Activated CD8-positive, alpha-beta T cell treated with anti-CD3 and anti-CD28 coated beads for 36 hours (primary cell): ENCODE measurements around the gene DPP6. TPM values are rescaled to one million over a fixed set of nuclear protein-coding genes. Genes with fewer than 3 reads are reported as not detected.
"Not testable (repeated sequence)": the region's sequence is repeated elsewhere in the genome, so short reads cannot be mapped to it uniquely, and the experiment has no call there.

Experiments
- ATAC-seq: fragments of 200-7000 bp; cut with Tn5 transposase; one replicate; pipeline ENCODE4 v1.10.0; 2021; ENCODE audit warnings: mild to moderate bottlenecking, moderate library complexity
- CTCF ChIA-PET: fragments of 350-600 bp; sonication (Branson Sonifier 250); formaldehyde crosslinking; loops from one replicate; lab custom pipeline; 2021; ENCODE audit warnings: antibody characterized with exemption; lab: Charles Lee
- POLR2A ChIA-PET: fragments of 350-600 bp; sonication (Branson Sonifier 250); formaldehyde crosslinking; loops from one replicate; lab custom pipeline; 2021; ENCODE audit warnings: antibody characterized with exemption; lab: Charles Lee
- DNase-seq: peaks from one replicate; pipeline ENCODE4 v3.0.0-alpha.2; 2020
- H3K27ac Mint-ChIP-seq: one replicate; pipeline ENCODE4 v1.8.0; 2021; ENCODE audit warnings: mild to moderate bottlenecking, mixed read lengths
- H3K27me3 Mint-ChIP-seq: one replicate; pipeline ENCODE4 v1.8.0; 2021; ENCODE audit warnings: mixed read lengths
- H3K36me3 Mint-ChIP-seq: one replicate; pipeline ENCODE4 v1.8.0; 2021; ENCODE audit warnings: low read depth, mixed read lengths
- H3K4me1 Mint-ChIP-seq: one replicate; pipeline ENCODE4 v1.8.0; 2021; ENCODE audit warnings: low read depth, mixed read lengths
- H3K4me3 Mint-ChIP-seq: one replicate; pipeline ENCODE4 v1.8.0; 2021; ENCODE audit warnings: mild to moderate bottlenecking, moderate library complexity, mixed read lengths
- H3K9me3 Mint-ChIP-seq: one replicate; pipeline ENCODE4 v1.8.0; 2021; ENCODE audit warnings: mixed read lengths
- intact Hi-C: fragments of 100-400 bp; cut with micrococcal nuclease; formaldehyde crosslinking; loops from one replicate; pipeline ENCODE4 v1.10.0; 2022
- total RNA-seq, 2 experiments: library from RNA; stranded (reverse); gene quantifications; one replicate each; pipeline ENCODE4 v1.2.3, GENCODE V29; 2021
- TF ChIP-seq, protein P1 (sequence below): fragments of 200-600 bp; IDR thresholded peaks from one replicate; pipeline ENCODE4 v1.8.0; 2022; ENCODE audit warnings: antibody characterized with exemption, mild to moderate bottlenecking

DPP6 gene
- total RNA-seq, 2 experiments from 2014 or later = not detected

DNA sequence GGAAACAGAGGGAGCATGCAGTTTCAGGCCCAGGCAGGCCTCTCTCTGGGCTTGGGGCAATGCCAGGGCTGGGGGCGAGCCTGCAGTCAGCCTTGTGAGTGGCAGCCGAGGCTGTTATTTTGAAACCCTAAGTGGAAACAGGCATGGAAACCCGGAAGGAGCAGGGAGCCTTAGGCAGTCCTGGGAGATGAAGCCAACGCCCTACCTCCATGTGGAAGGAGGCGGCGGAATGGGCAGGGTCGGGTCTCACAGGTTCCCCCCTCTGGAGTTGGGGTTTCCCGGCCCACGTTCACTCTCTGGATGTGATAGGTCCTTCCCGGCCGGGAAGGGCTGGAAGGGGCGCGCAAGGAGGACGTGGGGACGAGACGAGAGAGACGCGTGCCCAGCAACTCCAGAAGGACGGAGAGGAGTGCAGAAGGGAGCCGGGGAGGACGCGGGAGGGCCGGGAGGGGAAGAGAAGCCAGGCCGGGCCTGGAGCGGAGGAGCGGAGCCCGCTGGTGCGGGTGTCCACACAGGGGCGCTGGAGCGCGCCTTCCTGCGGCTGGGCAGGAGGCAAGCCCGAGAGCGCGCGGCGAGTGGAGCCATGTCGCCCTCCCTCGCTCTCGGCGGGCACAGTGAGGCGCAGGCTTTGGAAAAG is 1.1 kb upstream of the DPP6 start:
- intact Hi-C loops, DNase-seq, H3K9me3 Mint-ChIP-seq, CTCF ChIA-PET, H3K27me3 Mint-ChIP-seq, POLR2A ChIA-PET, H3K36me3 Mint-ChIP-seq, H3K4me1 Mint-ChIP-seq, H3K4me3 Mint-ChIP-seq, H3K27ac Mint-ChIP-seq: not testable (repeated sequence)
- peak; percentile 92 for ATAC-seq

DNA sequence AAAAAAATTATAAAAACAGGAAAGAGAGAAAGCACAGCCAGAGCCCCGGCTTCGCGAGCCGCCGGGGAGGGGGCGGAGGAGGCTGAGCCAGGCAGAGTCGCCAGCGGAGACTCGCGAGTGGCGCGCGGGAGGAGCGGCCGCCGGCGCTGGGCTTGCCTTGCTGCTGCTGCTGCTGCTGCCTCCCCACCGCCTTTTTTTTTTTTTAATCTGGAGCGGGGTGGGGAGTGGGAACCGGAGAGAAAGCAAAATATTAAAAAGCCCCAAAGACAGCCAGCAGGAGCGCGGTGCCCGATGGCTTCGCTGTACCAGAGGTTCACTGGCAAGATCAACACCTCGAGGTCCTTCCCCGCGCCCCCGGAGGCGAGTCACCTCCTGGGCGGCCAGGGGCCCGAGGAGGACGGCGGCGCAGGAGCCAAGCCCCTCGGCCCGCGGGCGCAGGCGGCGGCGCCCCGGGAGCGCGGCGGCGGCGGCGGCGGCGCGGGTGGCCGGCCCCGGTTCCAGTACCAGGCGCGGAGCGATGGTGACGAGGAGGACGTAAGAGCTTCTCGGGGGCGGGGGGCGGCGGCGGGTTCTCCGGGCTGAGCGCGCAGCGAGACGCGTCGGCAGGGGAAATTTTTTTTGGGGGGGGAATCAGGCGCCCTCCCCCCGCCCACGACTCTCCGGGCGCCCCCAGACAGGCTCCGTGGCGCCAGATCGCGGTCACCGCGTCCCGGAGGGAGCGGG is 493 bp downstream of the DPP6 start:
- H3K27ac Mint-ChIP-seq, H3K27me3 Mint-ChIP-seq, H3K4me3 Mint-ChIP-seq, DNase-seq, ATAC-seq, H3K9me3 Mint-ChIP-seq, CTCF ChIA-PET, POLR2A ChIA-PET, H3K4me1 Mint-ChIP-seq, intact Hi-C loops, H3K36me3 Mint-ChIP-seq: not testable (repeated sequence)

DNA sequence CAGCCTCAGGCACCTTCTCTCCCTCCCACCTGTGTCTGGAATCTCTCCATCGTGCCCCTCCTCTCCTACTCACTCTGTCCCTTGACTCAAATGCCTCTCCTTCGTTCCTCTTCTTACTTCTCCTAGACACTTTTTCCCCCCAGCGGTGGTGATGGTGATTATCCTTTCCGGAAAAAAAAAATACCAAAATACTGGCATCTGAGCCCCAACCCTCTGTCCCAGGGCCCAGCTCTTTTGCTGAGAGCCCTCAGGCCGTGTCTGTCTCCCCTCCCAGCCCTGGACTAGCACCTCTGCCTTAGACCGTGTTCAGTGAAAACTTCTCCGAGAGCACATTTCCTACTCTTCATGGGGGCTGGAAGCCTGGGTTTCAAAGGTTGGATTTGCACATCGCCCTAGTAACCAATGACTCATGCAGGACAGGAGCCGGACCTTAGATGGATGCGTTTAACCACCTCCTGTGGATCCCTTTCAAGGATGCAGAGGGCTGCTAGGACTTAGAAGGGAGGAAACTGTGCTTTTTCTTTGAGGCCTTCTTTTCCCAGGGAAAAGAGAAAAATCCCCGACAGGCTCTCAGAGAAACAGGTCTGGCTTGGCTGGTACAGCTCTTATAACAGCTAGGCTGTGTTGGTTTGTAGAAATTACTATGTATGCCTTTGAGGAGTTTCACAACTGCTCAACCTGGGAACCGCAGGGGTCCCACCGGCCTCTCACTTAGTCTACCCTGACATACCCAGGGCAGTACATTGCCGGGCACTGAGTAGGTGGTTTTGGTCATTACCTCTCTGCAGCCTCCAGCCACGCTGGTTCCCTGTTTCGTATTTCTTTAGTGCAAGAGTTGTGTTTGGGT is 1.5 kb downstream of the DPP6 start:
- DNase-seq, intact Hi-C loops, H3K4me1 Mint-ChIP-seq, H3K27ac Mint-ChIP-seq, ATAC-seq, H3K27me3 Mint-ChIP-seq, CTCF ChIA-PET, POLR2A ChIA-PET, H3K9me3 Mint-ChIP-seq, H3K36me3 Mint-ChIP-seq, H3K4me3 Mint-ChIP-seq: not testable (repeated sequence)

DNA sequence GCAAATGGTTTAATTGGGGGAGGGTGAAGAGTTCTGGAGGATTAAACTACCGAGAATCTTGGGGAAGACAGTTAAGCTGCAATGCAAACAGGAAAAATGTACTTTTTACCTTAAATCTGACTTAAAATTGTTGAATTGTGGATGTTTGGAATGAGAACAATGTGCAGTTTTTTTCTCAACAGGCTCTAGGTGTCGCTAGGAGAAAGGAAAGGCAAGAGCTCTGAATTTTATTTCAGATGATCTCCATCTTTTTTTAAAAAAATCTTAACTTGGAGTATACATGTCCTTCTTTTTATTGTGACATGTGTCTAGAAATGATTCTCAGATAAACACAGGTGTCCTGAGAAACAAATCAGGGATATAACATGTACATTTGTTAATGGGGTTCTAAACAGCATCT is 2.5 kb downstream of the DPP6 start:
- H3K27me3 Mint-ChIP-seq, intact Hi-C loops, CTCF ChIA-PET: not testable (repeated sequence)

DNA sequence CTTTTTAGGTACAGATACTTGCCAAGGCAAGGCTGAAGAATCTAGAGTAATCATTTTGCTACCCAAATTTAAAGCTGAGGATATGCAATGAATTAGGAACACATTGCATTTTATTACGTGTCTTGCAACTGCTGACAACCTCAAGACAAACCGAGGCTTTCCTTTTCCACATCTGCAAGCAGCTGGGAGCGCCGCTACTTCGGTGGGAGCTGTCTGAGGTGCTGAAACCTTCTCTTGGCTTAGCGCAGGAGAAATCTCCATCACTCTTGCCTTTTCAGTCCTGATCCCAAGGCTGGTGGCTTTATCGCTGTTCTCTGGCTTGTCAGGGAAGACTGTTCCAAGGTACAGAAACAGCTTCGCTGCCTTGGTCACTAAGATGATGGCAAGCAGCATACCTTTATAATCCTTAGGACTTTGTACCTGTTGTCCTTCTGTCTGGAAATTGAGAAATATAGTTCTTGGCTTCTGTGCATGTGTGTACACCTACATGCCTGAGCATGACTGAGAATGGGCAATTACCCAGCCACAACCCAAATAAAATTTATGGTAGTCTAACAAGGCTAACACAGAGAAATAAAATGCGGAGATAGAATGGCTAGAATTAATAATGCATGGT is 3.4 kb downstream of the DPP6 start:
- H3K9me3 Mint-ChIP-seq, H3K36me3 Mint-ChIP-seq, H3K27ac Mint-ChIP-seq, H3K4me1 Mint-ChIP-seq, ATAC-seq, POLR2A ChIA-PET, CTCF ChIA-PET, H3K27me3 Mint-ChIP-seq, intact Hi-C loops, H3K4me3 Mint-ChIP-seq: not testable (repeated sequence)
- DNase-seq = peak; percentile 33

More for the DNA sequence above, 2.5 kb downstream of the DPP6 start:
- POLR2A ChIA-PET, H3K9me3 Mint-ChIP-seq, H3K4me3 Mint-ChIP-seq, H3K36me3 Mint-ChIP-seq, H3K27ac Mint-ChIP-seq, DNase-seq, H3K4me1 Mint-ChIP-seq, ATAC-seq: not testable (repeated sequence)

DNA sequence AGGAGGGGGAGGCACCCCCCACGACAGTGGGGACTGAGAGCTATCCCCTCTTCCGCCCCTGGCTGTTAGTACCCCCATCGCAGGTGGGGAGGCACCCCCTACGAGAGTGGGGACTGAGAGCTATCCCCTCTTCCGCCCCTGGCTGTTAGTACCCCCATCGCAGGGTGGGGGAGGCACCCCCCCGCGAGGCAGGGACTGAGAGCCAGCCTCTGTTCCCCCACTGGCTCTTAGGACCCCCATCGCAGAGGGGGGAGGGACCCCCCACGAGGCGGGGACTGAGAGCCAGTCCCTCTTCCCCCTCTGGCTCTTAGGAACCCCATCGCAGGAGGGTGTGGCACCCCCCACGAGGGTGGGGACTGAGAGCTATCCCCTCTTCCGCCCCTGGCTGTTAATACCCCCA is 6.6 kb downstream of the DPP6 start:
- H3K27me3 Mint-ChIP-seq, H3K36me3 Mint-ChIP-seq, DNase-seq, H3K27ac Mint-ChIP-seq, H3K4me3 Mint-ChIP-seq, ATAC-seq, intact Hi-C loops, POLR2A ChIA-PET, CTCF ChIA-PET, H3K4me1 Mint-ChIP-seq, H3K9me3 Mint-ChIP-seq: not testable (repeated sequence)

DNA sequence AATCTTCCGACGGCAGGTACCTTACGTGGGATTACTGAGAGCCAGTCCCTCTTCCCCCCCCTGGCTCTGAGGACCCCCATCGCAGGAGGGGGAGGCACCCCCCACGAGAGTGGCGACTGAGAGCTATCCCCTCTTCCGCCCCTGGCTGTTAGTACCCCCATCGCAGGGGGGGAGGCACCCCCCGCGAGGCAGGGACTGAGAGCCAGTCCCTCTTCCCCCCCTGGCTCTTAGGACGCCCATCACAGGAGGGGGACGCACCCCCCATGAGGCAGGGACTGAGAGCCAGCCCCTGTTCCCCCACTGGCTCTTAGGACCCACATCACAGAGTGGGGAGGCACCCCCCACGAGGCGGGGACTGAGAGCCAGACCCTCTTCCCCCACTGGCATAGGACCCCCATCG is 8.4 kb downstream of the DPP6 start:
- H3K36me3 Mint-ChIP-seq, H3K27me3 Mint-ChIP-seq, DNase-seq, CTCF ChIA-PET, H3K4me3 Mint-ChIP-seq, H3K4me1 Mint-ChIP-seq, POLR2A ChIA-PET, ATAC-seq, H3K9me3 Mint-ChIP-seq, H3K27ac Mint-ChIP-seq, intact Hi-C loops: not testable (repeated sequence)

DNA sequence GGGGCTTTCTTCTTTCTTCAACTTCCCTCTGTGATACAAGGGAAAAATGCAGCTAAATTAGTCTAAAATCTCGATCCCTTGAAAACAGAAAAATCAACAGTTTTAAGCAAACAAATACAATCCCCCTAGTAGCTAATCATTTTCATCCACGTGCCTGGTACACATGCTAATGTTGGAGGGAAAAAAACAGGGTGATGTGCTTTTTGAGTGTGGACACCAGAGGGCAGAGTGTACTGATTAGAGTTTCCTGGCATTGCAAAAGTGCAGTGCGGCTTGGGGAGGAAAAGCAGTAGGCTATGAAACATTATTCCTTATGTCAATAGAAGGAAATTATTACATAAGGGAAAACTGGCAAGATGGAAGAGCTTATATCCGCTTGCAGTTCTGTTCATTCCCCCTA is 19.6 kb downstream of the DPP6 start:
- H3K9me3 Mint-ChIP-seq, H3K27ac Mint-ChIP-seq, POLR2A ChIA-PET, H3K36me3 Mint-ChIP-seq, ATAC-seq, intact Hi-C loops, H3K4me1 Mint-ChIP-seq, H3K27me3 Mint-ChIP-seq, H3K4me3 Mint-ChIP-seq: not testable (repeated sequence)
- TF ChIP-seq, protein P1, sequence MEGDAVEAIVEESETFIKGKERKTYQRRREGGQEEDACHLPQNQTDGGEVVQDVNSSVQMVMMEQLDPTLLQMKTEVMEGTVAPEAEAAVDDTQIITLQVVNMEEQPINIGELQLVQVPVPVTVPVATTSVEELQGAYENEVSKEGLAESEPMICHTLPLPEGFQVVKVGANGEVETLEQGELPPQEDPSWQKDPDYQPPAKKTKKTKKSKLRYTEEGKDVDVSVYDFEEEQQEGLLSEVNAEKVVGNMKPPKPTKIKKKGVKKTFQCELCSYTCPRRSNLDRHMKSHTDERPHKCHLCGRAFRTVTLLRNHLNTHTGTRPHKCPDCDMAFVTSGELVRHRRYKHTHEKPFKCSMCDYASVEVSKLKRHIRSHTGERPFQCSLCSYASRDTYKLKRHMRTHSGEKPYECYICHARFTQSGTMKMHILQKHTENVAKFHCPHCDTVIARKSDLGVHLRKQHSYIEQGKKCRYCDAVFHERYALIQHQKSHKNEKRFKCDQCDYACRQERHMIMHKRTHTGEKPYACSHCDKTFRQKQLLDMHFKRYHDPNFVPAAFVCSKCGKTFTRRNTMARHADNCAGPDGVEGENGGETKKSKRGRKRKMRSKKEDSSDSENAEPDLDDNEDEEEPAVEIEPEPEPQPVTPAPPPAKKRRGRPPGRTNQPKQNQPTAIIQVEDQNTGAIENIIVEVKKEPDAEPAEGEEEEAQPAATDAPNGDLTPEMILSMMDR = peak; percentile 17
- CTCF ChIA-PET = interaction anchor here (0.9 kb wide), 1 partner anchor 432 kb away, joined by 3 read pairs; no protein-coding TSS in a partner anchor
- DNase-seq = peak; percentile 9

DNA sequence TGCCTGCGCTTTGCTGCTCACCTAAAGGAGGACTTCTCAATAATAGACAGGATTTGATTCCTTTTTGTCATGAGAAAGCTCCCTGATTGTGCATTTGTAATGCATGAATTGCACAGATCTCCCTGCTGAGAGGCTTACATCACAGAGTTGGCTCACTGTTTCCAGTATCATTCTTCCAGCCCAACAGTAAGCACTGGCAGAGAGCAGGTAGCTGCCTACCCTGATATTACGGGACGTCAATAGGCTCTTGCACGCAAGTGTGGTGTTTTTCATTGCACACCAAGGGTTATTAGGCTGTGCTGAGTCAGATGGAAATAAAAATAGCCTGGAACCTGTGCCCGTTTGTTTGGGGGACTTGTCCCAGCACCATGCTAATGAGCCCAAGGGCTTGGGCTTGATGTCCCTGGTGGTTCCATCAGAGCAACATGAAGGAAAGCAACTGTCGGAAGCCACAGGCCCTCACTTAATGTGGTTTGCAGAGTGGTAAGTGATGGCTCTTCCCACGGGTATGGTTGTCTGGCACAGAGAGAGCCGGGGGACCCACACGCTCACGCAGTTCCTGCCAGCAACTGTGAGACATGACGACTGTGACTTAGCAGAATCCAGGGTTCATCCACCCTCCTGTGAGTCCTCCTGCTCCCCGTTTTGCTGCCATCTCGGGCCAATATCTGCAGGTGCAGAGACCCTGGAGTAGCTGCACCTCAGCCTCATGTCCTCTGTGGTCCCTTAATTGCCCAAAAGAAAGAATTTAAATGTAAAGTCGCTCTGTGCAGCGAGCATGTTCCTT is 20.4 kb downstream of the DPP6 start:
- H3K27me3 Mint-ChIP-seq, intact Hi-C loops, DNase-seq, H3K4me1 Mint-ChIP-seq, H3K4me3 Mint-ChIP-seq, H3K36me3 Mint-ChIP-seq, H3K9me3 Mint-ChIP-seq, ATAC-seq, POLR2A ChIA-PET, H3K27ac Mint-ChIP-seq: not testable (repeated sequence)
- CTCF ChIA-PET = interaction anchor here (0.9 kb wide), 1 partner anchor 432 kb away, joined by 3 read pairs; no protein-coding TSS in a partner anchor

DNA sequence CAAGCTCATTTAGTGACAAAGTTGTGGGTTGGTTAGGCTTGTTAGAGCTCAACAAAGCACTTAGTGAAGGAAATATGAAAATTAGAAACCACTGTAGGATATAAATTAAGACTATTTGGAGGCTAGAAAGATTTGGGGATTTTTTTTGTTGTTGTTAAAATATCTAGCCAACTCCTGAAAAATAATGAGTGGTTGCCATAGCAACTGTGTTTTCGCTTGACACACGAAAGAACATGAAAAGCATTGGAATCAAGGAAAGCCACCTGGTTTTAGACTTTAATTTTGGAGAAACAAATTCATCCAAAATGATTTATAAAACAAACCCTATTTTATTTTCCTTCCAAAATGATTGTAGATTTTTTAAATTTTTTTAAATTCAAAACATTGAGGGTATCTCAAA is 26.3 kb downstream of the DPP6 start:
- POLR2A ChIA-PET, ATAC-seq, CTCF ChIA-PET: not testable (repeated sequence)

More for the DNA sequence above, 26.3 kb downstream of the DPP6 start:
- H3K4me3 Mint-ChIP-seq, H3K27ac Mint-ChIP-seq, intact Hi-C loops, H3K9me3 Mint-ChIP-seq, DNase-seq, H3K36me3 Mint-ChIP-seq, H3K4me1 Mint-ChIP-seq, H3K27me3 Mint-ChIP-seq: not testable (repeated sequence)
